ENCODE results near the gene LRSAM1.

LRSAM1 gene

GRCh38 chr9:127488946-127489345 is 37.6 kb downstream of the LRSAM1 start:
- Histone ChIP-seq H3K79me1 (ENCODE audit: low read depth, low read length) (no peaks in the 10 kb centered on the region), H3K36me3 (replicated peaks in 1 of 2; ENCODE audit: control insufficient read depth in 2 of 2, insufficient read depth in 2 of 2, low read length in 2 of 2) (peaks cover 3 to 23% of the 10 kb centered on the region in 2 donors), H3K27ac (replicated peaks; ENCODE audit: low read length) (no peak overlapping the region), H3K4ac (ENCODE audit: low read length) (no peak overlapping the region), H2BK120ac (ENCODE audit: low read depth, low read length) (no peak overlapping the region), H2BK5ac (ENCODE audit: low read length) (no peak overlapping the region), H4K8ac (ENCODE audit: low read depth, low read length) (no peak overlapping the region), H3K9me3 (replicated peaks in 1 of 2; ENCODE audit: control insufficient read depth in 2 of 2, insufficient read depth in 1 of 2, low read depth in 1 of 2, low read length in 2 of 2) (no peaks in the 10 kb centered on the region), H2AK5ac (ENCODE audit: low read depth, low read length) (no peak overlapping the region), H3K4me1 (ENCODE audit: control insufficient read depth in 2 of 2, insufficient read depth in 1 of 2, low read depth in 1 of 2, low read length in 2 of 2) (peaks cover 5 to 7% of the 10 kb centered on the region in 2 donors), H4K91ac (ENCODE audit: low read depth, low read length, poor library complexity) (no peak overlapping the region), H2AFZ (ENCODE audit: low read length) (no peak overlapping the region), H3K23ac (ENCODE audit: low read depth, low read length, poor library complexity) (no peak overlapping the region), H3K9ac (ENCODE audit: low read depth, low read length, poor library complexity) (no peak overlapping the region), H3K4me2 (ENCODE audit: insufficient read depth, low read length, poor library complexity, severe bottlenecking) (no peak overlapping the region), H3K27me3 (ENCODE audit: control insufficient read depth in 3 of 3, insufficient read depth in 3 of 3, low read depth in 1 of 3, low read length in 3 of 3) (no peaks in the 10 kb centered on the region), H3K4me3 (ENCODE audit: low read length in 2 of 2) (no peak overlapping the region), H2BK15ac (ENCODE audit: low read length) (no peak overlapping the region), H3K18ac (ENCODE audit: low read length) (no peak overlapping the region), H2BK12ac (ENCODE audit: low read length) (no peak overlapping the region), H3K14ac (ENCODE audit: low read length) (no peak overlapping the region)
- DNase-seq (ENCODE audit: low spot score): no peak
- no CpG with 5 or more reads among the region's 8 CpGs for WGBS, 2 donors (ENCODE audit: extremely low coverage in 2 of 2, insufficient read length in 2 of 2, insufficient replicate concordance in 1 of 2)

- Histone ChIP-seq H2BK5ac (ENCODE audit: low read length) (no peak overlapping the region), H4K8ac (ENCODE audit: low read depth, low read length) (no peak overlapping the region), H3K9ac (ENCODE audit: low read depth, low read length, poor library complexity) (peak overlapping the region; percentile 71), H3K4me1 (ENCODE audit: control insufficient read depth in 2 of 2, insufficient read depth in 1 of 2, low read depth in 1 of 2, low read length in 2 of 2) (peaks cover 5 to 7% of the 10 kb centered on the region in 2 donors), H4K91ac (ENCODE audit: low read depth, low read length, poor library complexity) (no peak overlapping the region), H2AK5ac (ENCODE audit: low read depth, low read length) (no peak overlapping the region), H3K4me2 (ENCODE audit: insufficient read depth, low read length, poor library complexity, severe bottlenecking) (no peak overlapping the region), H3K27ac (replicated peaks; ENCODE audit: low read length) (no peak overlapping the region), H3K9me3 (replicated peaks in 1 of 2; ENCODE audit: control insufficient read depth in 2 of 2, insufficient read depth in 1 of 2, low read depth in 1 of 2, low read length in 2 of 2) (no peaks in the 10 kb centered on the region), H3K18ac (ENCODE audit: low read length) (no peak overlapping the region), H3K23ac (ENCODE audit: low read depth, low read length, poor library complexity) (no peak overlapping the region), H3K36me3 (replicated peaks in 1 of 2; ENCODE audit: control insufficient read depth in 2 of 2, insufficient read depth in 2 of 2, low read length in 2 of 2) (peaks cover 6 to 25% of the 10 kb centered on the region in 2 donors), H3K4me3 (ENCODE audit: low read length in 2 of 2) (no peak overlapping the region), H3K4ac (ENCODE audit: low read length) (no peak overlapping the region), H2BK120ac (ENCODE audit: low read depth, low read length) (no peak overlapping the region), H3K27me3 (ENCODE audit: control insufficient read depth in 3 of 3, insufficient read depth in 3 of 3, low read depth in 1 of 3, low read length in 3 of 3) (no peaks in the 10 kb centered on the region), H3K14ac (ENCODE audit: low read length) (no peak overlapping the region), H3K79me1 (ENCODE audit: low read depth, low read length) (no peaks in the 10 kb centered on the region), H2AFZ (ENCODE audit: low read length) (peak overlapping the region; percentile 43), H2BK15ac (ENCODE audit: low read length) (no peak overlapping the region), H2BK12ac (ENCODE audit: low read length) (no peak overlapping the region)
- WGBS, 2 donors (ENCODE audit: extremely low coverage in 2 of 2, insufficient read length in 2 of 2, insufficient replicate concordance in 1 of 2): no CpG with 5 or more reads among the region's 22 CpGs
- DNase-seq (ENCODE audit: low spot score): peak; percentile 39
These were observed 38.3 kb downstream of the LRSAM1 start for GRCh38 chr9:127489471-127490115.

- H2BK15ac ChIP-seq (ENCODE audit: low read length): no peak overlapping the region
- no peak overlapping the region for H3K27ac ChIP-seq (replicated peaks; ENCODE audit: low read length)
- no peak overlapping the region for H4K91ac ChIP-seq (ENCODE audit: low read depth, low read length, poor library complexity)
- no peak overlapping the region for H2BK5ac ChIP-seq (ENCODE audit: low read length)
- no peak overlapping the region for H2BK120ac ChIP-seq (ENCODE audit: low read depth, low read length)
- no peak for DNase-seq (ENCODE audit: low spot score)
- no peak overlapping the region for H3K14ac ChIP-seq (ENCODE audit: low read length)
- H3K27me3 ChIP-seq (ENCODE audit: control insufficient read depth in 3 of 3, insufficient read depth in 3 of 3, low read depth in 1 of 3, low read length in 3 of 3): no peaks in the 10 kb centered on the region
- H3K4ac ChIP-seq (ENCODE audit: low read length): no peak overlapping the region
- H2AFZ ChIP-seq (ENCODE audit: low read length): no peak overlapping the region
- no peak overlapping the region for H3K4me2 ChIP-seq (ENCODE audit: insufficient read depth, low read length, poor library complexity, severe bottlenecking)
- H3K4me1 ChIP-seq (ENCODE audit: control insufficient read depth in 2 of 2, insufficient read depth in 1 of 2, low read depth in 1 of 2, low read length in 2 of 2): peaks cover 5 to 7% of the 10 kb centered on the region in 2 donors
- no peak overlapping the region for H2AK5ac ChIP-seq (ENCODE audit: low read depth, low read length)
- no peak overlapping the region for H3K18ac ChIP-seq (ENCODE audit: low read length)
- H3K4me3 ChIP-seq (ENCODE audit: low read length in 2 of 2): no peak overlapping the region
- WGBS, 2 donors (ENCODE audit: extremely low coverage in 2 of 2, insufficient read length in 2 of 2, insufficient replicate concordance in 1 of 2): no CpG with 5 or more reads among the region's 9 CpGs
- H2BK12ac ChIP-seq (ENCODE audit: low read length): no peak overlapping the region
- H4K8ac ChIP-seq (ENCODE audit: low read depth, low read length): no peak overlapping the region
- H3K79me1 ChIP-seq (ENCODE audit: low read depth, low read length): no peaks in the 10 kb centered on the region
- no peaks in the 10 kb centered on the region for H3K9me3 ChIP-seq (replicated peaks in 1 of 2; ENCODE audit: control insufficient read depth in 2 of 2, insufficient read depth in 1 of 2, low read depth in 1 of 2, low read length in 2 of 2)
- H3K36me3 ChIP-seq (replicated peaks in 1 of 2; ENCODE audit: control insufficient read depth in 2 of 2, insufficient read depth in 2 of 2, low read length in 2 of 2): peaks cover 7 to 25% of the 10 kb centered on the region in 2 donors
- no peak overlapping the region for H3K9ac ChIP-seq (ENCODE audit: low read depth, low read length, poor library complexity)
- H3K23ac ChIP-seq (ENCODE audit: low read depth, low read length, poor library complexity): no peak overlapping the region
These were observed 39.4 kb downstream of the LRSAM1 start for GRCh38 chr9:127490535-127491230.

- Histone ChIP-seq H2AFZ (ENCODE audit: low read length) (no peak overlapping the region), H3K4ac (ENCODE audit: low read length) (no peak overlapping the region), H3K9me3 (replicated peaks in 1 of 2; ENCODE audit: control insufficient read depth in 2 of 2, insufficient read depth in 1 of 2, low read depth in 1 of 2, low read length in 2 of 2) (peaks cover 0 to 2% of the 10 kb centered on the region in 2 donors), H2BK120ac (ENCODE audit: low read depth, low read length) (no peak overlapping the region), H2BK5ac (ENCODE audit: low read length) (no peak overlapping the region), H3K4me1 (ENCODE audit: control insufficient read depth in 2 of 2, insufficient read depth in 1 of 2, low read depth in 1 of 2, low read length in 2 of 2) (peaks cover 5 to 7% of the 10 kb centered on the region in 2 donors), H3K4me3 (ENCODE audit: low read length in 2 of 2) (no peak overlapping the region), H3K27ac (replicated peaks; ENCODE audit: low read length) (no peak overlapping the region), H3K14ac (ENCODE audit: low read length) (peak overlapping the region; percentile 41), H3K27me3 (ENCODE audit: control insufficient read depth in 3 of 3, insufficient read depth in 3 of 3, low read depth in 1 of 3, low read length in 3 of 3) (no peaks in the 10 kb centered on the region), H2BK15ac (ENCODE audit: low read length) (no peak overlapping the region), H3K4me2 (ENCODE audit: insufficient read depth, low read length, poor library complexity, severe bottlenecking) (no peak overlapping the region), H3K9ac (ENCODE audit: low read depth, low read length, poor library complexity) (peak overlapping the region; percentile 51), H3K23ac (ENCODE audit: low read depth, low read length, poor library complexity) (no peak overlapping the region), H3K18ac (ENCODE audit: low read length) (no peak overlapping the region), H4K91ac (ENCODE audit: low read depth, low read length, poor library complexity) (no peak overlapping the region), H3K79me1 (ENCODE audit: low read depth, low read length) (no peaks in the 10 kb centered on the region), H3K36me3 (replicated peaks in 1 of 2; ENCODE audit: control insufficient read depth in 2 of 2, insufficient read depth in 2 of 2, low read length in 2 of 2) (peaks cover 13 to 27% of the 10 kb centered on the region in 2 donors), H4K8ac (ENCODE audit: low read depth, low read length) (no peak overlapping the region), H2BK12ac (ENCODE audit: low read length) (no peak overlapping the region), H2AK5ac (ENCODE audit: low read depth, low read length) (peak overlapping the region; percentile 32)
- DNase-seq (ENCODE audit: low spot score): no peak
- no CpG with 5 or more reads among the region's 10 CpGs for WGBS, 2 donors (ENCODE audit: extremely low coverage in 2 of 2, insufficient read length in 2 of 2, insufficient replicate concordance in 1 of 2)
These were observed 40.2 kb downstream of the LRSAM1 start for GRCh38 chr9:127491516-127491915.

Data from neuronal stem cell (in vitro differentiated cells).